Suprapubic skin (tissue), 4 donors: ENCODE measurements around the gene DCK.

ENCODE experiments used
- CTCF ChIP-seq, 2 donors: fragments of 200-600 bp in 1 of 2; fragments of 450-650 bp in 1 of 2; sonication (generic) in 1 of 2; IDR thresholded peaks; one replicate each; pipeline ENCODE4 v1.5.1; 2016 to 2019; ENCODE audit warnings: antibody characterized with exemption in 2 of 2, mild to moderate bottlenecking in 1 of 2, moderate library complexity in 1 of 2
- EP300 ChIP-seq: sonication (generic); formaldehyde crosslinking; IDR thresholded peaks from one replicate; pipeline ENCODE4 v1.6.1; 2017; ENCODE audit warnings: antibody characterized with exemption
- POLR2A ChIP-seq, 2 donors: fragments of 450-650 bp; IDR thresholded peaks; one replicate each; pipeline ENCODE4 v1.6.1; 2017; ENCODE audit warnings: antibody characterized with exemption in 2 of 2, mild to moderate bottlenecking in 2 of 2, moderate library complexity in 2 of 2
- POLR2AphosphoS5 ChIP-seq, 3 donors: sonication (generic); formaldehyde crosslinking; IDR thresholded peaks; one replicate each; pipeline ENCODE4 v1.6.1; 2017; ENCODE audit warnings: antibody characterized with exemption in 3 of 3

DNA sequence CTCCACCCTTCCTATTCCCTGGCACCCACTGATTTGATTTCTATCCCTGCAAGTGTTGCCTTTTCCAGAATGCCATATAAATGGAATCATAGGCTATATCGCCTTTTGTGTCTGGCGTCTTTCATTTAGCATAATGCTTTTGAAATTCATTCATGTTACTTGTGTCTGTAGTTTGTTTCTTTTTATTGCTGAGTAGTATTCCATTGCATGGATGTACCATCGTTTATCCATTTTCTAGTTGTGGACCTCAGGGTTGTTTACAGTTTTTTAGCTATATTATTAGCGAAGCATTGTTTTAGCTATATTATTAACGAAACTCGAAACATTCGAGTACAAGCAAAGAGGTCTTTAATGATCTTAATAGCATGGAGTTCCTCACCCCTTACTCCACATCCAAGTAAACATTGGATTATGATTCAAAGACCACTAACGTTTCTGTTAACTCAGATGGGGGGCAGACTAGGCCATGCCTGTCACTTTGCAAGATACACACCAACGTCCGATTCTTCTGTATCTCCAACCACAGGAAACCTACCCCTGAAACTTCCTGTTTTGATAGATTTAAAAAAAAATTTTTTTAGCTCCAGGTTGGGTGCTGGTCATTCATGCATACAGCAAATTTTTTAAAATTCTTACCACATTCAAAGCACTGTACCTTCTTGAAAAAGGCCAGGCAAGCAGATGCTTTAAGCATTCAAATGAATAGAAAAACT, 1.1 kb downstream of the DCK start:
- TF ChIP-seq CTCF (IDR thresholded peaks at IDR 0.05) = no peak
- no peak for TF ChIP-seq POLR2AphosphoS5 (IDR thresholded peaks at IDR 0.05)
- no peak for TF ChIP-seq POLR2A (IDR thresholded peaks at IDR 0.05)
- no peak for TF ChIP-seq EP300
